ENCODE measurements around the gene PDAP1. TPM values are rescaled to one million over a fixed set of nuclear protein-coding genes. Genes with fewer than 3 reads are reported as not detected.

Gene PDAP1
- total and polyA plus RNA-seq, 9 of the 15 experiments (the other 6 are each of a cell fraction or from before 2014, with no cell fraction given), result 10.2 to 315 (median 129) TPM

GRCh38 chr7:99375070-99375807 is 33.2 kb downstream of the PDAP1 start (continued):
- TF ChIP-seq NCOR1 (IDR thresholded peaks at IDR 0.05) (no peak), BRF2 (IDR thresholded peaks at IDR 0.05; ENCODE audit: borderline replicate concordance, insufficient read depth, insufficient read length) (no peak), THAP12 (CRISPR knock-in tag; IDR thresholded peaks at IDR 0.05) (0 out of 2 replicates have a peak, but pooled peaks have one; percentile 51), ZNF23 (CRISPR knock-in tag; IDR thresholded peaks at IDR 0.05) (no peak), RAD51 (IDR thresholded peaks at IDR 0.05; ENCODE audit: borderline replicate concordance, low read depth) (no peak), POLR2B (IDR thresholded peaks at IDR 0.05; ENCODE audit: low read depth, partially characterized antibody) (no peak), ZBED1 (IDR thresholded peaks at IDR 0.05) (no peak), PML (IDR thresholded peaks at IDR 0.05; ENCODE audit: low read length) (no peak), COPS2 (conservative IDR thresholded peaks at IDR 0.05) (no peak), E2F3 (CRISPR knock-in tag; IDR thresholded peaks at IDR 0.05) (no peak), KLF13 (tag; IDR thresholded peaks at IDR 0.05; ENCODE audit: borderline replicate concordance, low read depth) (no peak), MBD2 (IDR thresholded peaks at IDR 0.05; ENCODE audit: borderline replicate concordance, low read depth) (peak; percentile 12; the same call in 1 of the 2 replicates), CHD4 (IDR thresholded peaks at IDR 0.05; ENCODE audit: insufficient read depth, insufficient replicate concordance, low read depth, low read length, poor library complexity, severe bottlenecking) (peak; percentile 31), HMG20B (CRISPR knock-in tag; IDR thresholded peaks at IDR 0.05) (no peak), POLR2G (IDR thresholded peaks at IDR 0.05; ENCODE audit: low read depth, low read length) (peak; percentile 66), GTF2B (IDR thresholded peaks at IDR 0.05; ENCODE audit: extremely low read depth, insufficient read length) (no peak), NFIC (IDR thresholded peaks at IDR 0.05) (peak; percentile 65)

All from K562 (cell line).